Left renal pelvis (tissue), 4 donors: ENCODE data around the gene DNAJC27. TPM values are rescaled to one million over a fixed set of nuclear protein-coding genes. Genes with fewer than 3 reads are reported as not detected.

Experiments used
- DNase-seq, 4 donors: peaks; one replicate each; pipeline ENCODE4 v3.0.0-alpha.2; 2013; ENCODE audit warnings: low read depth in 4 of 4, low spot score in 3 of 4
- polyA plus RNA-seq, 4 donors: library from polyadenylated mRNA; unstranded; fragments of 120-200 nt; gene quantifications; one replicate each; pipeline ENCODE4 v1.2.1, GENCODE V29; 2013; ENCODE audit not compliant: insufficient read length in 4 of 4

DNAJC27 gene
- polyA plus RNA-seq, 4 donors, result 6.5 to 10.4 (median 10.1) TPM

GRCh38 chr2:24910245-24910644, 61.5 kb downstream of the DNAJC27 start:
- DNase-seq, result no peak

DNA sequence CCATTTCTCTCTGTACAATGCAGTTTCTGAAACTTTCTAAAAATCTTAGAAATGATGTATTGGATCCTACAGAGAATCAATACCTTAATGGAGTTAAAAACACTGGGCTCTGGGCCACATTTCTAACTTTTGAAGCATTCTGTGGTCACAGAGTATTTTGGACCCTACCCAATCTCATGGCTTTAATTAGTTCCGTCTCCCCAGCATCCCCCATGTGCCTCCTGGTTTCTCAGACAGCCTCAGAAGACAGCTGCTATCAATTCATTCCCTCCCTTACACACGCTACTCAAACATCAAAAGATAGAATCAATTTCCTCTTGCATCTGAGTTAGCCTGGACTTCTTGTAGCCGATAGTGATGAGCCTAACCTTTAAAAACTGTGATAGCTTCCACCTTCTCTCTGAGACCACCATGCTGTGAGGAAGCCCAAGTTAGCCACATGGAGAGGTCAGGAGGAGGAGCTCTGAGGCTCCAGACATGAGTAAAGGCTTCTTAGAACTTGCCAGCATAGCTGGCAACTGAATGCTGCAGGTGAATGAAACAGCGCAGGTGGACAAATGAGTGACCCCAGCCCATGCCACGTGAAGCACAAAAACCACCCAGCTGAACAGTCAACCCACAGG, 62.1 kb downstream of the DNAJC27 start:
- no peak for DNase-seq

- DNase-seq, result no peak
These were observed 63.3 kb downstream of the DNAJC27 start for GRCh38 chr2:24908461-24908901.

DNA sequence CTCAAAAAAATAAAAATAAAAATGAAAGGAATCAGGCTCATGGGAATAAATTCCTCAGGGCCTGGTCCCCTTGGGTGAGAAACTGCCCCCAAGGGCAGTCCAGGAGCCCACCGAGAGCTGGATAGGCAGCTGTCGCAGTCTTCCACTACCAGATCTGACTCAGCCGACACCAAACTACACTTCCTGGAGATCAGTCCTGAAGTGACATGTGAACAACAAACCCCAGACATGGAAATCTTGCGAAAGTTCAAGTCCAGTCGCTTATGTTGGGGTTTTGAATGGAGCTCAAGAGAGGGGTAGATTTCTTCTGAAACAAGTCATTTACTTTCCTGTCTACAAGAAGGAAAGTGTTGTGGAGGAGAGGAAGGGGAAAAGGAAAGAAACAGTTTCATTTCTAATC, 64.6 kb downstream of the DNAJC27 start:
- DNase-seq, result no peak

DNA sequence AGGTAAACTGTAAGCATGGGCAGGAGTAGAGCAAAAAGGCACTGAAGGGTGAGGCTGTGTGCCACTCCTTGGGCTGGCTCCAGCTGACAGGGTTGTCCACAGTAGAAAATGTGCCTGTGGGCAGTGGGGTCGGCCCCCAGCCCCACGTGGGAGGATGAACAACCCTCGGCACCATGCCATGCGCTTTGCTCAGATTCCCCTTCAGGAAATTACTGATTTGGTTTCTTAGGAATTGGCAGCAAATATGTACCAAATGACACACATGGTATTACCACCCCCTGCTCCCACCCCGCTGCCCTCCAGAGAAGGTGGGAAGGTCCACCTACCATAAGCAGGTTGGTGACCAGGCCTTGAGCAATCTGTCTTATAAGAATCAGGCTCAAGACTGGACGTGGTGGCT, 65.3 kb downstream of the DNAJC27 start:
- no peak for DNase-seq

DNA sequence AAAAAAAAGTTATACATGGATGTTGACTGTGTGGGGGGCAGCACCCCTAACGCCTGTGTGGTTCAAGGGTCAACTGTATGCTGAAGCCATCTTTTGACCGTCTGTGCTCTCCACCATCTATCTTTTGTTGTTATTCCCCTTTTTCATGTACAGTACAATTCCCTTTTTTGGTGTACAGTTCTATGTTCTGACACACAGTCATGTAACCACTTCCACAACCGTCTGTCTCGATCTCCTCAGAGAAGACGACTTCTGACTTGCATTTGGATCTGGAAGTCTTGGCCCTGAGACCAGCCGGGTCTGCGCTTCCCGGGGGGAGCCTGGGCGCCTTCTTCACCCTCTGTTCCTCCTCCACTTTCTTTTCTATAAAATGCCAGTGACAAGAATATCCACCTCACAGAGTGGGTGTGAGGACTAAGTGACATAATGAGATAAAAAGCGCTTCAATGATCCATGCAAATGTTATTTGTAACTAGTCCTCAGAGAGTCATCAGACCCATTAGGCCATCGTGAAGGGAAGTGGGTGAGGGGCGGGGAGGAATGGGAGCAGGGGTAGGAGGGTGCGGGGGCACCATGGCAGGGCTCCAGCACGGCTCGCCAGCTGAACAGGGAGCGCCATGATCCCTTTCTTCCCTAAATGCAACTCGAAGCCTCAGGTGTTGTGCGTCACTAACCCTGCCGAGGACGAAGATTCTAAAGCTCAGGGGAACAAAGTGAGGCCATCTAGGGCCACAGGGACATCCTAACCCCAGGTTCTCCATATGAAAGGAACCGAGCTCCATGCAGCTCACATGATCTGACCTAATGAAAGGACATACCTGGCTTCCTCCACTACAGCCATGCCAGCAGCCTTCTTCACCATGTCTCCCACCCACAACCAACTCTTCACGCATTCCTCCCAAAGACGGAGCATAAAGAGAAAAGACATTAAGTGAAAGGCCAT, 68.3 kb downstream of the DNAJC27 start:
- DNase-seq, result no peak

DNA sequence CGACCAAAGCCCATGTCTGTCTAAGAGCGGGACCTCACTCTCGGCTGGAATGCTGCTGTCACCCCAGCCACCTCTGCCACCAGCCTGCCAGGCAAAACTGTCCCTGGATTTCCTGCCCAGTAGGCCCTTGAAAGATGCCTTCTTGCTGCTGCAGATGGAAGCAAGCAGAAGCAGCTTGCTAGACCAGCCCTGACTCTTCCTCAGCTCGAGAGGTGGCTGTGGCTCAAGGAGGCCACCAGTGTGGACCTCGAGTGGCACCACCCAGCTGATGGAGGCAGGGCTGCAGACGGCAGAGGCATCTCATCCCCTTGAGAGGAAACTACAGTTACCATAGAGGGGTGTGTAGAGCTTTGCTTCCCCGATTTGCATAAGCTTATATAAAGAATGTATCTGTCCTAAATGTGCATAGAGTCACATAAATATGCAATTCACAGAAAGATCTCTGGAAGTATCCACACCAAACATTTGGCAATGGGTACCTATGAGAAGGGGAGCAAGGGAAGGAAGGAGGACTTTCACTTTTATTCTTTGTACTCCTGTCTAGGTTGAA, 72.3 kb downstream of the DNAJC27 start:
- DNase-seq, result no peak

DNA sequence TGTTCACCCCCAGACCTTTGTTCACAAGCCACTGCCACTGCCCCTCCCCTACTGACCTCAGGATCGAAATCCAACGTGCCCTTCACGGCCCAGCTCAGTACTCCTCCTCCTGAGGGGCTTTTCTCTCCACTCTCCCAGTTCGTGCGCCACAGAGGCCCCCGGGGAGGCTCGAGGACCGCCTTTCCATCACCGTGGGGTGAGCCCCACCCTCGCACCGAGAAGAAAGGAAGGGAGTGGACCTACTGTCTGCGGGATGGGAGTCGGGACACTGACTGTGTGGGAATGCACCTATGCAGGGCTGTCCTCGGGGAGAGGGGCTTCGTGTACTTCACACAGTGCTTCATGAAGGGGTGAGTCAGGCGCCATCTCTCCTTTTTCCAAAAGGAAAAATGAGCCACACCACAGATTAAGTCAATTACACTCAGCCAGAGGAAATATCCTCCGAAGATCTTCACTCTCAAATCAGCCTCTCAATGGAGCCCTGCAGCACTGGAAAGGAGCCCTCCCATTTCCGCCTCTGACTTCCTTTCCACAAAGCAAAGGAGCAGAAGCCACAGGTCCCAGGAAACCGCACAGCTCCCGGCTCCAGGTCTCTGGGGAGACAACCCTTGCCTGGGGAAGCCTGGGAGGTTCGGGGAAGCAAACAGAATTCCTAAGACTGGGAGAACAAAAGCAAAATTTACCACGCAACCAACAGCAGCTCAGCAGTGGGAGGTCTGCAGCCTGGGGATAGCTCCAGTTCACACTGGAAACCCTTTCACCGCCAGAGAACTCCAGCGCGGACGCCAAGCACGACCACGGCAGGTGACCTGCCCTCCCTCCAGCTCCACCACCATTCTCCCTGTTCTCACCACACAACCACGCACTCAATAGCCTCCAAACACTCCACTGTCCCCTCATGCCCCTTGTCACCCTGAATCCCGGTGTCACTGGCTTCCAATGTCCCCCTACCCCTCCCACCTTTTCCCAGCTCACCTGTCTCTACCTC, 73.3 kb downstream of the DNAJC27 start:
- no peak for DNase-seq

DNA sequence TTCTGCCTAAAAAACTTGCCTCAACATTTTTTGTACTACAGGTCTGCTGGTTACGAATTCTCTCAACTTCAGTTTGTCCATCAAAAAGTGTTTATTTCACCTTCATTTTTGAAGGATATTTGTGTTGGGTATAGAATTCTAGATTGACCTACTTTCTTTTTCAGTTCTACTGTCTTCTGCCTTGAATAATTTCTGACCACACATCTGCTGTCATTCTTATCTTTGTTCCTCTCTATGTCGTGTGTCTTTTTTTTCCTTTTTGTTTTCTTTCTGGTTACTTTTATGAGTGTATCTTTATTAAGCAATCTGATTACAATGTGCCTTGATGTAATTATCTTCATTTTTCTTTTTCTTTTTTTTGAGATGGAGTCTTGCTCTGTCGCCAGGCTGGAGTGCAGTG, 77.0 kb downstream of the DNAJC27 start:
- no peak for DNase-seq

DNA sequence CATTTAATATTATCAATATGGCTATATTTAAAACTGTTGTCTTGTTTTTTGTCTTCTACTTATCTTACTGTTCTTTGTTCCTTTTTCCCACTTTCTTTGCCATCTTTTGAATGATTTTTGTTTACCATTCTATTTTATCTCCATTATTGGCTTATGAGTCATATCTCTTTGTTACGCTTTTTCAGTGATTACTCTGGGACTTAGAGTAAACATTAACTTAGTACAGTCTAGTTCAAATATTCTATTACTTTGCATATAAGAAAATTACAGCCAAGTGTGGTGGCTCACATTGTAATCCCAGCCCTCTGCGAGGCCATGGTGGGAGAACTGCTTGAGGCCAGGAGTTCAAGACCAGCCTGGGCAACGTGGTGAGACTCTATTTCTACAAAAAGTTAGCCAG, 77.8 kb downstream of the DNAJC27 start:
- DNase-seq, result no peak

Other genes starting within 250 kb of the DNAJC27 start
- 10 to 100 TPM; 35.1 to 41.2 (median 38.3) TPM for gene PTRHD1, start 178.6 kb downstream of the DNAJC27 start, polyA plus RNA-seq
- gene CENPO, start 178.5 kb downstream of the DNAJC27 start, polyA plus RNA-seq, result 10 to 100 TPM; 19.2 to 23.0 (median 20.9) TPM
- 10 to 100 TPM; 16.0 to 45.5 (median 22.9) TPM for gene ADCY3, start 51.7 kb downstream of the DNAJC27 start, polyA plus RNA-seq
- 1 to 10 TPM; 4.7 to 8.2 (median 6.0) TPM for gene EFR3B, start 70.1 kb upstream of the DNAJC27 start, polyA plus RNA-seq
- 1 to 10 TPM; 2.7 to 7.8 (median 5.3) TPM for gene POMC, start 196.6 kb upstream of the DNAJC27 start, polyA plus RNA-seq